COLO668 (cell line): ENCODE results near the gene BIN2.

Experiments
- DNase-seq: peaks from one replicate; lab custom pipeline; 2025; ENCODE audit not compliant: unreplicated experiment; lab: John Stamatoyannopoulos, UW

The BIN2 gene

GRCh38 chr12:51323966-51324895 is at the start of gene BIN2:
Gene BIN2, minus strand, starts transcription at chr12:51324174. Its CDS starts 72 bp downstream, at chr12:51324102.
- DNase-seq = no peak

- no peak for DNase-seq
Measured at GRCh38 chr12:51373187-51373586, 49.2 kb upstream of the BIN2 start.

- no peak for DNase-seq
Measured at GRCh38 chr12:51372021-51372420, 48.0 kb upstream of the BIN2 start.

- no peak for DNase-seq
Measured at GRCh38 chr12:51371295-51371953, 47.5 kb upstream of the BIN2 start.

- DNase-seq = no peak
Measured at GRCh38 chr12:51370667-51371066, 46.7 kb upstream of the BIN2 start.

GRCh38 chr12:51369581-51369980 is 45.6 kb upstream of the BIN2 start:
- no peak for DNase-seq

- DNase-seq = peak; percentile 42
Measured at GRCh38 chr12:51368640-51369517, 44.9 kb upstream of the BIN2 start.

- no peak for DNase-seq
Measured at GRCh38 chr12:51365276-51365675, 41.3 kb upstream of the BIN2 start.

GRCh38 chr12:51364001-51364400 is 40.0 kb upstream of the BIN2 start:
- DNase-seq = no peak

- DNase-seq = no peak
Measured at GRCh38 chr12:51362747-51363342, 38.9 kb upstream of the BIN2 start.

DNA sequence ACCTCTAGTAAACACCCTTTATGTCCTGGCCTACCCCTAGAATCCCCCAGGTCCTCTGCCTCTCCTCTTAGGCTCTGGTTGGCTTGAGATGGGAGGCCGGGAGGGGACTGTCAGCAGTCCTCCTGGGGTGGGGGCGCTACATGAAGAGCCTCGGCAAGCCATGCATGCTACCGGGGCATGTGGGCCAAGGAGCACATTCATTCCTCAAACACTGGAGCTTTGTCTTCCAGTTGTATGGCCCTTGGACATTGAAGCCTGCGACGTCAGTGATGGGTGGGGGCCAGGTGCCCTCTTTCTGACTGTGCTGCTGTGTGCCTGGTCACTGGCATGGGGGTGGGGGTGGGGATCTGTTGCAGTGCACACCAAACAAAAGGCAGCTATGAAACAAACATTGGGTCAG is 38.3 kb upstream of the BIN2 start:
- no peak for DNase-seq

GRCh38 chr12:51361161-51362016 is 37.4 kb upstream of the BIN2 start:
- no peak for DNase-seq

DNA sequence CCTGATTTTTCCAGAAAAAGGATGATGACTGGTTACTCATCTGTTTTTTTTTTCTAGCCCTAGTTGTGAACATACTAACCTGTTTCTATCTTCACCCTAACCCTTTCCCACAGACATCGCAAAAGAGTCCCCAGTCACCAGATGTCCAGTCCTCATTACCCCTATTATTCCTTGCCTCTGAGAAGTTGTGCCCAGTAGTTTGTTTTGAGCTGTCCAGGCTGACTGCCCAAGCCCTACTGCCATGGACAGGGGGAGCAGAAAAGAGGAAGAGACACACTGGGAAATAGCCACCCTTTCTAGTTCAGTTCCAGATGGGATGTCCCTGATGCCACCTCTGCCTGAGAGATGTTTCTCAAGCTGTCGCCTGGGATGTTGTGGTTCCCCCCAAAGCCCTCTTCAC is 36.3 kb upstream of the BIN2 start:
- DNase-seq = no peak

DNA sequence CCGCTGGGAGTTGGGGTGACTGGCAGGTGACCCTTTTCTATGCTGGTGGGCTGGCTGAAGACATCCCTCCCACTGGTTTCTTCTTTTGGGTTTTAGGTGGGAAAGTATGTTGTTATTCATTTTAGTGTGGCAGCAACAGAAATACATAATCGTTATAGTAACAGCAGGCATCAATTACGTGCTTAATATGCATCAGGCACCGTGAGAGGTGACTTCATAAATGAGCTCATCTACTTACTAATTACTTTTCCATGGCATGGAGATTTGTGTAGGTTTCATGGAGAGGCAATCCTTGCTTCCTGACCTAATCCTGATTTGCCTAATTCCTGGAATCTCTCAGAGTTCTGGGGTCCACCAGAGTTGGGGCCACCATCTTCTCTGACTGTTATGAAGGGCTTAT is 35.9 kb upstream of the BIN2 start:
- no peak for DNase-seq

GRCh38 chr12:51358496-51358895 is 34.5 kb upstream of the BIN2 start:
- no peak for DNase-seq

DNA sequence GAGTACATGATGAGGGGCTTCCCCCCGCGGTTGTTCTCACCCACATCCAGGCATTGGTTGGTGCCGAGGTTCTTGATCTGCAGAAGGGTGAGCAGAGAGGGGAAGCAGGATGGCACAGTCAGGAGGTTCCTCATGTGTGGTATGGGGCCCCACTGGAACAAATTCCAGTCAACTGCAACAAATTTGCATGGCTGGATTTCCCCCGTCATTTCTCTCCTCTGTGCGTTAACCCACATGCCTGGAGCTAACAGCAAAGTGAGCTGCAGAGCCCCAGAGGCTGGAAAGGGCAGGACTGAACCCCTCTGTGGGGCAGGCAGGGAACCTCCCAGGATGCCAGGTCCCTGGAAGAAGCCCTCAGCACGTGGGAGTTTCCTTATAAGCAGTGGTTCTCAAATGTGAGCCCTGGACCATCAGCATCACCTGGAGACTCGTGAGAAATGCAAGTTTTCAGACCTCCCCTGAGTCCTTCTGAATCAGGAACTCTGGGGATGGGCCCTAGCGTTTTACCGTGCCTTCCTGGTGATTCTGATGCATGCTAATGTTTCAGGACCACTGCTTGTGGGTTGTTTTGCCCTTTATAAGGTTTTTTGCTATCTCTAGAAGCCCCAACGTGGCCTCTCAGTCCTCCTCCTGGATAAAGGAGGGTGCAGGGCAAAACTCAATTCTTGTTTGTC is 33.5 kb upstream of the BIN2 start:
- DNase-seq = no peak

- DNase-seq = peak; percentile 13
Measured at GRCh38 chr12:51351913-51352532, 28.0 kb upstream of the BIN2 start.

- no peak for DNase-seq
Measured at GRCh38 chr12:51349026-51349425, 25.1 kb upstream of the BIN2 start.

GRCh38 chr12:51348116-51348515 is 24.1 kb upstream of the BIN2 start:
- no peak for DNase-seq
